GM12878 (cell line): ENCODE measurements around the gene CD70. TPM values are rescaled to one million over a fixed set of nuclear protein-coding genes. Genes with fewer than 3 reads are reported as not detected.

Experiments used
- ATAC-seq: fragments of 200-7000 bp; cut with Tn5 transposase; 3 replicates; pipeline ENCODE4 v1.9.1; 2020; ENCODE audit warnings: mild to moderate bottlenecking, moderate library complexity
- BruUV-seq: library from RNA; stranded (reverse); fragments of 400-500 nt; replicated peaks from 2 replicates; lab custom pipeline; 2021; lab: Mats Ljungman, UMichigan
- CTCF ChIA-PET: fragments of 300-600 bp; sonication (Branson Sonifier 250); formaldehyde crosslinking; extraction: SDS; loops from one replicate; lab custom pipeline; 2021; ENCODE audit warnings: inconsistent platforms; lab: Yijun Ruan, JAX
- POLR2A ChIA-PET: fragments of 350-600 bp; formaldehyde crosslinking; extraction: SDS; loops from one replicate; lab custom pipeline; 2021; ENCODE audit warnings: inconsistent platforms; lab: Charles Lee
- RAD21 ChIA-PET: fragments of 300-600 bp; sonication (Branson Sonifier 250); formaldehyde crosslinking; loops from one replicate; lab custom pipeline; 2023; ENCODE audit warnings: antibody characterized with exemption; ENCODE audit not compliant: unreplicated experiment; lab: Charles Lee
- SMC1A ChIA-PET: fragments of 300-600 bp; sonication (Branson Sonifier 250); formaldehyde crosslinking; loops from one replicate; lab custom pipeline; 2023; ENCODE audit not compliant: unreplicated experiment, uncharacterized antibody; lab: Charles Lee
- DNase-seq: peaks from one replicate; pipeline ENCODE4 v3.0.0-alpha.2; 2011; ENCODE audit warnings: low read depth, low spot score
- FAIRE-seq: peaks from 3 replicates; lab custom pipeline; 2011; peaks lifted over from hg19 to GRCh38; lab: Jason Lieb, UNC
- H2AFZ ChIP-seq: 2 replicates; pipeline ENCODE4 v1.6.0; 2011; ENCODE audit warnings: low read depth, low read length, control low read depth; ENCODE audit not compliant: control insufficient read depth
- H3K27ac ChIP-seq: 2 replicates; pipeline ENCODE4 v1.5.1; 2011; ENCODE audit warnings: control low read depth; ENCODE audit not compliant: control insufficient read depth, insufficient read depth
- H3K27me3 ChIP-seq, 2 experiments: replicated peaks in 1 of 2; 2 replicates each; pipeline versions ENCODE4 v1.6.0 to v1.6.1; 2011; ENCODE audit warnings: low read length in 1 of 2; ENCODE audit not compliant: control insufficient read depth in 2 of 2, insufficient read depth in 2 of 2
- H3K36me3 ChIP-seq, 2 experiments: 2 replicates each; pipeline ENCODE4 v1.5.1; 2011; ENCODE audit warnings: low read length in 1 of 2; ENCODE audit not compliant: control insufficient read depth in 2 of 2, insufficient read depth in 2 of 2
- H3K4me1 ChIP-seq: 2 replicates; pipeline ENCODE4 v1.6.1; 2011; ENCODE audit warnings: mild to moderate bottlenecking, low read length, moderate library complexity, mixed read lengths; ENCODE audit not compliant: control insufficient read depth, insufficient read depth
- H3K4me2 ChIP-seq: 2 replicates; pipeline ENCODE4 v1.6.0; 2011; ENCODE audit warnings: control low read depth; ENCODE audit not compliant: control insufficient read depth, insufficient read depth
- H3K4me3 ChIP-seq: fragments of 200-600 bp; sonication (generic); 2 replicates; pipeline ENCODE4 v1.5.1; 2016
- H3K79me2 ChIP-seq: 2 replicates; pipeline ENCODE4 v1.6.0; 2011; ENCODE audit warnings: low read length; ENCODE audit not compliant: control insufficient read depth, insufficient read depth
- H3K9ac ChIP-seq: 2 replicates; pipeline ENCODE4 v1.8.0; 2011; ENCODE audit warnings: low read length, control low read depth, mixed read lengths; ENCODE audit not compliant: control insufficient read depth, insufficient read depth
- H3K9me3 ChIP-seq: replicated peaks from 3 replicates; pipeline ENCODE4 v1.5.1; 2011; ENCODE audit warnings: mild to moderate bottlenecking, low read length; ENCODE audit not compliant: control insufficient read depth, insufficient read depth
- H4K20me1 ChIP-seq: 2 replicates; pipeline ENCODE4 v1.6.0; 2011; ENCODE audit not compliant: control insufficient read depth, insufficient read depth
- ATF2 ChIP-seq: IDR thresholded peaks from 2 replicates; pipeline ENCODE4 v1.6.1; 2012; ENCODE audit warnings: low read length, inconsistent platforms
- GABPA ChIP-seq: IDR thresholded peaks from 2 replicates; pipeline ENCODE4 v1.6.1; 2014; ENCODE audit warnings: antibody characterized with exemption, low read depth, mild to moderate bottlenecking, inconsistent platforms
- JUND ChIP-seq: IDR thresholded peaks from 2 replicates; pipeline ENCODE4 v1.6.1; 2012; ENCODE audit warnings: low read depth, mild to moderate bottlenecking, low read length, improper control_type of control experiment, moderate library complexity
- MEF2A ChIP-seq: IDR thresholded peaks from 2 replicates; pipeline ENCODE4 v1.6.1; 2011; ENCODE audit warnings: low read depth, mild to moderate bottlenecking, low read length, moderate library complexity; ENCODE audit not compliant: insufficient read depth
- MEF2B ChIP-seq: fragments of 450-650 bp; IDR thresholded peaks from 2 replicates; pipeline ENCODE4 v1.6.1; 2018; ENCODE audit warnings: mild to moderate bottlenecking, moderate library complexity; ENCODE audit not compliant: partially characterized antibody, poor library complexity, severe bottlenecking
- MLLT1 ChIP-seq: fragments of 450-650 bp; IDR thresholded peaks from 2 replicates; pipeline ENCODE4 v1.6.1; 2016; ENCODE audit warnings: mild to moderate bottlenecking
- MYC ChIP-seq: IDR thresholded peaks from 2 replicates; pipeline ENCODE4 v1.6.1; 2011; ENCODE audit warnings: mild to moderate bottlenecking, low read length, moderate library complexity, inconsistent platforms; ENCODE audit not compliant: insufficient read depth, insufficient replicate concordance, insufficient read length, severe bottlenecking
- NKRF ChIP-seq: fragments of 450-650 bp; conservative IDR thresholded peaks from 2 replicates; pipeline ENCODE4 v1.6.1; 2017; ENCODE audit warnings: mild to moderate bottlenecking, moderate library complexity
- NR2F1 ChIP-seq: fragments of 450-650 bp; conservative IDR thresholded peaks from 2 replicates; pipeline ENCODE4 v1.6.1; 2017; ENCODE audit warnings: mild to moderate bottlenecking
- SKIL ChIP-seq: fragments of 450-650 bp; IDR thresholded peaks from 2 replicates; pipeline ENCODE4 v1.6.1; 2017; ENCODE audit warnings: mild to moderate bottlenecking, low read depth, inconsistent platforms; ENCODE audit not compliant: poor library complexity, severe bottlenecking
- SP1 ChIP-seq: IDR thresholded peaks from one replicate; pipeline ENCODE4 v1.6.1; 2011; ENCODE audit warnings: low read depth, low read length
- SREBF1 ChIP-seq: IDR thresholded peaks from 2 replicates; pipeline ENCODE4 v1.6.1; 2012; ENCODE audit warnings: mild to moderate bottlenecking, low read length
- USF1 ChIP-seq: IDR thresholded peaks from 2 replicates; pipeline ENCODE4 v1.6.1; 2011; ENCODE audit warnings: borderline replicate concordance, low read depth, mild to moderate bottlenecking, moderate library complexity, mixed read lengths, low read length; ENCODE audit not compliant: insufficient read depth; ENCODE audit errors: extremely low read length
- WGBS: methylation state at CpG from one replicate; pipeline ENCODE4 v1.1.6; 2016; ENCODE audit warnings: low lambda C conversion rate; ENCODE audit not compliant: insufficient replicate concordance, insufficient coverage; ENCODE audit errors: missing lambda C conversion rate; 5-methylcytosine and 5-hydroxymethylcytosine counted together
- in situ Hi-C: fragments of 300-500 bp; cut with MboI; formaldehyde crosslinking; loops from 9 replicates; pipeline ENCODE4 v1.14.3; 2018; ENCODE audit warnings: mixed read lengths
- intact Hi-C: fragments of 100-400 bp; cut with micrococcal nuclease; formaldehyde crosslinking; loops from one replicate; pipeline ENCODE4 v1.14.2; 2022; ENCODE audit not compliant: unreplicated experiment
- polyA plus RNA-seq, 11 experiments: library from polyadenylated mRNA; depleted of rRNA in 4 of 11; unstranded in 6 of 11; stranded (reverse) in 5 of 11; fragments of >200 nt; fragmentation: Nextera tagmentation in 4 of 11; fragmentation: Illumina TruSeq in 1 of 11; extraction: Ambion mirVana in 4 of 11; extraction: Trizol in 1 of 11; gene quantifications; 1 replicate in 1 of 11; 2 replicates in 10 of 11; pipeline versions ENCODE4 v1.2.1 to v1.2.3, GENCODE V29; 2011 to 2016; ENCODE audit warnings: inconsistent platforms in 2 of 11, missing spikeins in 2 of 11, low read depth in 1 of 11
- total RNA-seq, 4 experiments: library from RNA; depleted of rRNA in 3 of 4; stranded (reverse); fragments of >200 nt in 3 of 4; fragmentation: Illumina TruSeq in 1 of 4; extraction: Trizol in 1 of 4; gene quantifications; 2 replicates each; pipeline versions ENCODE4 v1.2.1 to v1.2.3, GENCODE V29; 2013 to 2021

Gene CD70
- total and polyA plus RNA-seq, 10 of the 15 experiments (the other 5 are each of a cell fraction or from before 2014, with no cell fraction given): 16.4 to 441 (median 265) TPM

- Histone ChIP-seq H2AFZ (no peak overlapping the region), H3K27ac (peak overlapping the region; percentile 93), H3K9me3 (no peaks in the 10 kb centered on the region; the same call in 2 of the 3 replicates), H3K9ac (peak overlapping the region; percentile 99), H3K4me1 (peaks cover 7% of the 10 kb centered on the region), H3K79me2 (peaks cover 77% of the 10 kb centered on the region), H3K36me3 (peaks cover 11 to 21% of the 10 kb centered on the region in 2 experiments; a peak in 3 of 4 replicates), H3K4me3 (peak overlapping the region; percentile 100), H3K27me3 (no peaks in the 10 kb centered on the region), H4K20me1 (no peaks in the 10 kb centered on the region), H3K4me2 (peak overlapping the region; percentile 93)
- RAD21 ChIA-PET: interaction anchor here (0.8 to 3.1 kb wide), 20 partner anchors 8 to 276 kb away, joined by 3 to 26 read pairs (median 6); partner anchors contain the start of gene TNFSF9
- POLR2A ChIA-PET: interaction anchor here (0.6 to 5.8 kb wide), 22 partner anchors 9 to 150 kb away, joined by 3 to 46 read pairs (median 4); partner anchors contain the start of genes GPR108 and TNFSF9
- peak; percentile 34 for ATAC-seq
- in situ Hi-C loops: no loop called here
- no peak for DNase-seq
- intact Hi-C loops: no loop called here
- CTCF ChIA-PET: interaction anchor here (0.7 to 1.8 kb wide), 14 partner anchors 10 to 151 kb away, joined by 3 to 10 read pairs (median 5); no protein-coding TSS in a partner anchor
- FAIRE-seq: peak; percentile 13
- no TSS peak for BruUV-seq
- WGBS: 49% methylated on average over 27 of the region's 27 CpGs
- SMC1A ChIA-PET: interaction anchor here (0.6 to 8.7 kb wide), 21 partner anchors 9 to 275 kb away, joined by 3 to 100 read pairs (median 5); partner anchors contain the start of genes GPR108, TNFSF14 and TNFSF9
- TF ChIP-seq MYC: peak; percentile 59
- no peak for TF ChIP-seq MEF2A
- no peak for TF ChIP-seq JUND
- TF ChIP-seq NR2F1: peak; percentile 59; the same call in 1 of the 2 replicates
- TF ChIP-seq GABPA: no peak
- no peak for TF ChIP-seq USF1
- TF ChIP-seq SP1: peak; percentile 40
- peak; percentile 45; the same call in 1 of the 2 replicates for TF ChIP-seq NKRF
- peak; percentile 94; the same call in 1 of the 2 replicates for TF ChIP-seq MLLT1
- TF ChIP-seq ATF2: no peak; the same call in 1 of the 2 replicates
- peak; percentile 78 for TF ChIP-seq SKIL
- TF ChIP-seq SREBF1: no peak
- TF ChIP-seq MEF2B: peak; percentile 99
Observed at GRCh38 chr19:6587093-6587820, 3.7 kb downstream of the CD70 start.
